Measurements from ENCODE around the gene CYYR1.

- no peak for TF ChIP-seq GATA2 (IDR thresholded peaks at IDR 0.05; ENCODE audit: low read depth, low read length)
- no peak for TF ChIP-seq GATA3 (IDR thresholded peaks at IDR 0.05; ENCODE audit: low read depth, low read length)
These were observed 32.4 kb downstream of the CYYR1 start for GRCh38 chr21:26540651-26541050.

Measured in SH-SY5Y (cell line).